HL-60 (cell line): ENCODE data around the gene MFAP5.

Experiments
- DNase-seq, 2 experiments: peaks; one replicate each; pipeline ENCODE4 v3.0.0-alpha.2; 2010 to 2020; ENCODE audit warnings: low read depth in 1 of 2, low spot score in 1 of 2
- H3K27ac ChIP-seq: fragments of 250-450 bp; sonication (Bioruptor Pico); replicated peaks from 2 replicates; pipeline ENCODE4 v1.5.1; 2020; ENCODE audit warnings: mild to moderate bottlenecking, moderate library complexity
- H3K27me3 ChIP-seq: fragments of 250-450 bp; sonication (Bioruptor Pico); 2 replicates; pipeline ENCODE4 v1.5.1; 2021; ENCODE audit warnings: mild to moderate bottlenecking, moderate library complexity; ENCODE audit not compliant: insufficient read depth, poor library complexity, severe bottlenecking
- H3K4me3 ChIP-seq: replicated peaks from 2 replicates; pipeline ENCODE4 v1.5.1; 2011; ENCODE audit warnings: mild to moderate bottlenecking, control low read depth, low read length; ENCODE audit not compliant: insufficient read depth
- GABPA ChIP-seq: IDR thresholded peaks from 2 replicates; pipeline ENCODE4 v1.6.1; 2012; ENCODE audit warnings: low read depth
- POLR2AphosphoS5 ChIP-seq: IDR thresholded peaks from 2 replicates; pipeline ENCODE4 v1.6.1; 2012; ENCODE audit warnings: low read depth
- SPI1 ChIP-seq: IDR thresholded peaks from 2 replicates; pipeline ENCODE4 v1.6.1; 2012; ENCODE audit warnings: low read depth, mild to moderate bottlenecking, borderline replicate concordance
- TF ChIP-seq, protein P1 (sequence below): IDR thresholded peaks from one replicate; pipeline ENCODE4 v1.5.1; 2011; ENCODE audit warnings: low read length, control low read depth, inconsistent platforms; ENCODE audit not compliant: insufficient read depth
- TF ChIP-seq, protein P2 (sequence below): IDR thresholded peaks from 2 replicates; pipeline ENCODE4 v1.6.1; 2012; ENCODE audit warnings: low read depth; ENCODE audit not compliant: insufficient replicate concordance

The MFAP5 gene

DNA sequence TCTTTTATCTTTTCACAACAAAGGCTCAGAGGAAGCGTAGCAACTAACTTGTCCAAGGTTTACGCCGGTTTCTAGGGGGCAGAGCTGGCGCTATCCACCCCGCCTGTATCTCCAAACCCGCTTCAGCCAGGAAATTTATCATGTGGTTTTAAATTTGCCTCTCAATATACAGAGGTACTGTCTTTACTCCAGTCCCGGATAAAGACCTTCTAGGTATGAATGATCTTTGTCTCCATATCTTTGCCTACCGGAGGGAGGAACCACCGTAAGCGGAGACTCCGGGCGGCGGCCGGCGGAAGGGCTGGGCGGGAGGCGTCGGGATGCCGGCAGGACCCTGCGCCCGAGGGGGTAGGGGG is 34.5 kb upstream of the MFAP5 start:
- no peak for TF ChIP-seq GABPA
- TF ChIP-seq SPI1: no peak
- TF ChIP-seq, protein P1, sequence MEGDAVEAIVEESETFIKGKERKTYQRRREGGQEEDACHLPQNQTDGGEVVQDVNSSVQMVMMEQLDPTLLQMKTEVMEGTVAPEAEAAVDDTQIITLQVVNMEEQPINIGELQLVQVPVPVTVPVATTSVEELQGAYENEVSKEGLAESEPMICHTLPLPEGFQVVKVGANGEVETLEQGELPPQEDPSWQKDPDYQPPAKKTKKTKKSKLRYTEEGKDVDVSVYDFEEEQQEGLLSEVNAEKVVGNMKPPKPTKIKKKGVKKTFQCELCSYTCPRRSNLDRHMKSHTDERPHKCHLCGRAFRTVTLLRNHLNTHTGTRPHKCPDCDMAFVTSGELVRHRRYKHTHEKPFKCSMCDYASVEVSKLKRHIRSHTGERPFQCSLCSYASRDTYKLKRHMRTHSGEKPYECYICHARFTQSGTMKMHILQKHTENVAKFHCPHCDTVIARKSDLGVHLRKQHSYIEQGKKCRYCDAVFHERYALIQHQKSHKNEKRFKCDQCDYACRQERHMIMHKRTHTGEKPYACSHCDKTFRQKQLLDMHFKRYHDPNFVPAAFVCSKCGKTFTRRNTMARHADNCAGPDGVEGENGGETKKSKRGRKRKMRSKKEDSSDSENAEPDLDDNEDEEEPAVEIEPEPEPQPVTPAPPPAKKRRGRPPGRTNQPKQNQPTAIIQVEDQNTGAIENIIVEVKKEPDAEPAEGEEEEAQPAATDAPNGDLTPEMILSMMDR: no peak
- no peak for TF ChIP-seq POLR2AphosphoS5
- TF ChIP-seq, protein P2, sequence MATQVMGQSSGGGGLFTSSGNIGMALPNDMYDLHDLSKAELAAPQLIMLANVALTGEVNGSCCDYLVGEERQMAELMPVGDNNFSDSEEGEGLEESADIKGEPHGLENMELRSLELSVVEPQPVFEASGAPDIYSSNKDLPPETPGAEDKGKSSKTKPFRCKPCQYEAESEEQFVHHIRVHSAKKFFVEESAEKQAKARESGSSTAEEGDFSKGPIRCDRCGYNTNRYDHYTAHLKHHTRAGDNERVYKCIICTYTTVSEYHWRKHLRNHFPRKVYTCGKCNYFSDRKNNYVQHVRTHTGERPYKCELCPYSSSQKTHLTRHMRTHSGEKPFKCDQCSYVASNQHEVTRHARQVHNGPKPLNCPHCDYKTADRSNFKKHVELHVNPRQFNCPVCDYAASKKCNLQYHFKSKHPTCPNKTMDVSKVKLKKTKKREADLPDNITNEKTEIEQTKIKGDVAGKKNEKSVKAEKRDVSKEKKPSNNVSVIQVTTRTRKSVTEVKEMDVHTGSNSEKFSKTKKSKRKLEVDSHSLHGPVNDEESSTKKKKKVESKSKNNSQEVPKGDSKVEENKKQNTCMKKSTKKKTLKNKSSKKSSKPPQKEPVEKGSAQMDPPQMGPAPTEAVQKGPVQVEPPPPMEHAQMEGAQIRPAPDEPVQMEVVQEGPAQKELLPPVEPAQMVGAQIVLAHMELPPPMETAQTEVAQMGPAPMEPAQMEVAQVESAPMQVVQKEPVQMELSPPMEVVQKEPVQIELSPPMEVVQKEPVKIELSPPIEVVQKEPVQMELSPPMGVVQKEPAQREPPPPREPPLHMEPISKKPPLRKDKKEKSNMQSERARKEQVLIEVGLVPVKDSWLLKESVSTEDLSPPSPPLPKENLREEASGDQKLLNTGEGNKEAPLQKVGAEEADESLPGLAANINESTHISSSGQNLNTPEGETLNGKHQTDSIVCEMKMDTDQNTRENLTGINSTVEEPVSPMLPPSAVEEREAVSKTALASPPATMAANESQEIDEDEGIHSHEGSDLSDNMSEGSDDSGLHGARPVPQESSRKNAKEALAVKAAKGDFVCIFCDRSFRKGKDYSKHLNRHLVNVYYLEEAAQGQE: no peak
- no peak for DNase-seq
- H3K27ac ChIP-seq: no peak overlapping the region
- peak overlapping the region; percentile 64 for H3K4me3 ChIP-seq
- peaks cover 44% of the 10 kb centered on the region for H3K27me3 ChIP-seq

DNA sequence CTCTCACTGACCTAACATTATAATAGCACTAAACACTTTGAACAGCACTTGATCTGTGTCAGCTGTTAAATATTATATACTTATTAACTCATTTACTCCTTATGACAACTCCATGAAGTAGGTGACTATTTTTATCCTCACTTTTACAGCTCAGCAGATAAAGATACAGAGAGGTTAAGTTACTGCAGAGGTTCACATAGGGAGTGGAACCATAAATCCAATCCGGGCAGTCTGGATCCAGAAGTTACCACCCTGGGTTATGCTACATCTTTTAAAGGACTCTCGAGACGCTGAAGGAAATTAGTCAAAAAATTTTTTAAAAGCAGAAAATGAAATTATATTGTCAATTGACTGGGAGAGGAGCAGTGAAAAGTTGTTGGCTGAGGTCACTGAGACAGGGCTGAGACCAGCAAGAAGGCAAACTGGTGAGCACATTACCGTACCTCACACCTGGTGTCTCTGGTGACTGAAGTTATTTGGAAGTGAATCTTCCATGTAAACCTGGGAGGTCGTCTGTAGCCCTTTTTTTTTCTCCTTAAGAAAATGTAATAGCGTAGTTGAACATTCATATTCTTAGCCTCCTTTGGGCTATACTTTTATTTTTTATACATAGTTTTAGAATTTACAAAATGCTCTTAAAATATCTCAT is 33.9 kb upstream of the MFAP5 start:
- Histone ChIP-seq H3K27me3 (peaks cover 43% of the 10 kb centered on the region), H3K27ac (no peak overlapping the region), H3K4me3 (no peak overlapping the region)
- no peak for DNase-seq
- TF ChIP-seq POLR2AphosphoS5: no peak
- TF ChIP-seq GABPA: no peak
- no peak for TF ChIP-seq SPI1
- TF ChIP-seq, protein P1: no peak
- TF ChIP-seq, protein P2: no peak

DNA sequence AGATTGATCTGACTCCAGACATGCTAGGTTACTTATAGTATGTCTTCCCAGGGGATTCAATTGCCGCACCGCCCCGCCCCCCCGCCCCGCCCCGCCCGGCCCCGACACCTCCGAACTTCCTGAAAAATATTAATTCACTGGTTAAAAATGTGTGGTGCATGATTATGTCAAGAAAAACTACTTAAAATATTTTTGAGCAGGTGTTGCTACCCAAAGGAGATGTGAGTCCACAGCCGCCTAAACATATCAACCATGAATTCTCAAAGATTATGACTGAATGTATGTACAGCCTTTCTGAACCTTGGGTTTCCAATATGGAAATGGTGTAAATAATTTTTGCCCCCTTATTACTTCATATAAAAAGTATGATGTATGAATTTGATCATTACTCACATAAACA is 32.5 kb upstream of the MFAP5 start:
- Histone ChIP-seq H3K4me3 (no peak overlapping the region), H3K27me3 (peaks cover 43% of the 10 kb centered on the region), H3K27ac (no peak overlapping the region)
- no peak for DNase-seq
- TF ChIP-seq GABPA (no peak), POLR2AphosphoS5 (no peak), SPI1 (no peak)
- TF ChIP-seq, protein P1: no peak
- TF ChIP-seq, protein P2: no peak
